B cell (primary cell): Measurements from ENCODE around the gene KRTAP10-1. TPM values are rescaled to one million over a fixed set of nuclear protein-coding genes. Genes with fewer than 3 reads are reported as not detected.

ENCODE experiments used
- ATAC-seq: fragments of 200-7000 bp; cut with Tn5 transposase; one replicate; pipeline ENCODE4 v1.10.0; 2021; ENCODE audit warnings: low read depth, mild to moderate bottlenecking, moderate number of reproducible peaks, moderate library complexity
- CTCF ChIA-PET: fragments of 350-600 bp; sonication (Branson Sonifier 250); formaldehyde crosslinking; loops from one replicate; lab custom pipeline; 2021; ENCODE audit warnings: antibody characterized with exemption, inconsistent platforms; lab: Charles Lee
- POLR2A ChIA-PET: fragments of 350-600 bp; sonication (Branson Sonifier 250); formaldehyde crosslinking; loops from one replicate; lab custom pipeline; 2021; ENCODE audit warnings: antibody characterized with exemption; lab: Charles Lee
- DNase-seq: peaks from one replicate; pipeline ENCODE4 v3.0.0; 2013
- H2AFZ ChIP-seq: 2 replicates; pipeline ENCODE4 v1.6.1; 2012; ENCODE audit warnings: mild to moderate bottlenecking, low read depth, low read length; ENCODE audit not compliant: insufficient read depth, poor library complexity, severe bottlenecking
- H3K27ac ChIP-seq, 2 donors: 1 replicate in 1 of 2; 2 replicates in 1 of 2; pipeline ENCODE4 v1.5.1; 2012 to 2013; ENCODE audit warnings: low read length in 2 of 2, mild to moderate bottlenecking in 2 of 2, moderate library complexity in 1 of 2
- H3K27me3 ChIP-seq, 4 experiments: fragments of 200-600 bp in 1 of 4; sonication (generic) in 1 of 4; replicated peaks in 1 of 4; 1 replicate in 2 of 4; 2 replicates in 2 of 4; pipeline versions ENCODE4 v1.6.1 to v1.7.0; 2013 to 2016; ENCODE audit warnings: low read length in 3 of 4, mild to moderate bottlenecking in 2 of 4, mixed read lengths in 1 of 4, moderate library complexity in 1 of 4; ENCODE audit not compliant: insufficient read depth in 4 of 4, control insufficient read depth in 3 of 4; ENCODE audit errors: control extremely low read depth in 1 of 4
- H3K36me3 ChIP-seq, 2 experiments: replicated peaks in 1 of 2; 1 replicate in 1 of 2; 2 replicates in 1 of 2; pipeline versions ENCODE4 v1.6.1 to v1.7.1; 2013; ENCODE audit warnings: low read length in 1 of 2; ENCODE audit not compliant: insufficient read depth in 2 of 2, control insufficient read depth in 1 of 2; ENCODE audit errors: control extremely low read depth in 1 of 2, extremely low read depth in 1 of 2
- H3K4me1 ChIP-seq, 2 donors: fragments of 200-600 bp in 1 of 2; sonication (generic) in 1 of 2; 1 replicate in 1 of 2; 2 replicates in 1 of 2; pipeline versions ENCODE4 v1.5.1 to v1.6.1; 2013 to 2017; ENCODE audit warnings: low read length in 2 of 2; ENCODE audit not compliant: control insufficient read depth in 2 of 2, insufficient read depth in 2 of 2
- H3K4me2 ChIP-seq: replicated peaks from 2 replicates; pipeline ENCODE3; 2012; ENCODE audit warnings: mild to moderate bottlenecking, low read depth, low read length; ENCODE audit not compliant: poor library complexity, severe bottlenecking
- H3K4me3 ChIP-seq, 5 experiments: fragments of 200-600 bp in 1 of 5; sonication (generic) in 1 of 5; 1 replicate in 3 of 5; 2 replicates in 2 of 5; pipeline versions ENCODE4 v1.5.1 to v1.7.0; 2011 to 2016; ENCODE audit warnings: low read length in 4 of 5, mild to moderate bottlenecking in 4 of 5, low read depth in 2 of 5, control low read depth in 1 of 5, moderate library complexity in 1 of 5; ENCODE audit not compliant: insufficient read depth in 1 of 5; ENCODE audit errors: control extremely low read depth in 1 of 5, extremely low read depth in 1 of 5
- H3K79me2 ChIP-seq: fragments of 200-600 bp; sonication (generic); one replicate; pipeline ENCODE4 v1.6.0; 2016; ENCODE audit warnings: low read length; ENCODE audit not compliant: control insufficient read depth, insufficient read depth
- H3K9ac ChIP-seq: fragments of 200-600 bp; sonication (generic); 2 replicates; pipeline ENCODE4 v1.6.1; 2017; ENCODE audit warnings: mild to moderate bottlenecking, low read length, moderate library complexity
- H3K9me3 ChIP-seq, 3 donors: one replicate each; pipeline versions ENCODE4 v1.6.1 to v1.7.1; 2013; ENCODE audit warnings: low read length in 2 of 3; ENCODE audit not compliant: control insufficient read depth in 2 of 3, insufficient read depth in 1 of 3; ENCODE audit errors: control extremely low read depth in 1 of 3
- H4K20me1 ChIP-seq: 2 replicates; pipeline ENCODE4 v1.6.0; 2012; ENCODE audit warnings: mild to moderate bottlenecking, low read length; ENCODE audit not compliant: insufficient read depth, control insufficient read depth, poor library complexity, severe bottlenecking
- H3K27ac Mint-ChIP-seq: one replicate; pipeline ENCODE4 v1.8.0; 2021; ENCODE audit warnings: mixed read lengths
- H3K27me3 Mint-ChIP-seq: one replicate; pipeline ENCODE4 v1.8.0; 2021; ENCODE audit warnings: mixed read lengths
- H3K4me1 Mint-ChIP-seq: one replicate; pipeline ENCODE4 v1.8.0; 2021; ENCODE audit warnings: mixed read lengths
- H3K4me3 Mint-ChIP-seq: one replicate; pipeline ENCODE4 v1.8.0; 2021; ENCODE audit warnings: mixed read lengths
- H3K9me3 Mint-ChIP-seq: one replicate; pipeline ENCODE4 v1.8.0; 2022; ENCODE audit warnings: mixed read lengths; ENCODE audit not compliant: insufficient read depth
- EZH2 ChIP-seq: IDR thresholded peaks from 2 replicates; pipeline ENCODE4 v1.6.1; 2012; ENCODE audit warnings: borderline replicate concordance, low read depth, mild to moderate bottlenecking, moderate library complexity, low read length; ENCODE audit not compliant: insufficient read depth, poor library complexity, severe bottlenecking
- WGBS: methylation state at CpG from one replicate; pipeline ENCODE4 v1.1.5; 2013; ENCODE audit warnings: missing lambda C conversion rate; ENCODE audit not compliant: insufficient coverage; 5-methylcytosine and 5-hydroxymethylcytosine counted together
- intact Hi-C: fragments of 100-400 bp; cut with micrococcal nuclease; formaldehyde crosslinking; loops from one replicate; pipeline ENCODE4 v1.10.0; 2022
- polyA plus RNA-seq: library from polyadenylated mRNA; depleted of rRNA; stranded (reverse); fragments of >200 nt; gene quantifications from 2 replicates; pipeline ENCODE4 v1.2.3, GENCODE V29; 2012
- total RNA-seq, 2 donors: library from RNA; stranded (reverse); fragments of 120-200 nt in 1 of 2; gene quantifications; 1 replicate in 1 of 2; 2 replicates in 1 of 2; pipeline versions ENCODE4 v1.2.3 to v1.2.4, GENCODE V29; 2013 to 2022
- TF ChIP-seq, protein P1 (sequence below): fragments of 200-600 bp; IDR thresholded peaks from one replicate; pipeline ENCODE4 v1.8.0; 2022; ENCODE audit warnings: antibody characterized with exemption, mild to moderate bottlenecking

The KRTAP10-1 gene
- total and polyA plus RNA-seq, 2 donors (not counting 1 experiment from before 2014, with no cell fraction given), result not detected

DNA sequence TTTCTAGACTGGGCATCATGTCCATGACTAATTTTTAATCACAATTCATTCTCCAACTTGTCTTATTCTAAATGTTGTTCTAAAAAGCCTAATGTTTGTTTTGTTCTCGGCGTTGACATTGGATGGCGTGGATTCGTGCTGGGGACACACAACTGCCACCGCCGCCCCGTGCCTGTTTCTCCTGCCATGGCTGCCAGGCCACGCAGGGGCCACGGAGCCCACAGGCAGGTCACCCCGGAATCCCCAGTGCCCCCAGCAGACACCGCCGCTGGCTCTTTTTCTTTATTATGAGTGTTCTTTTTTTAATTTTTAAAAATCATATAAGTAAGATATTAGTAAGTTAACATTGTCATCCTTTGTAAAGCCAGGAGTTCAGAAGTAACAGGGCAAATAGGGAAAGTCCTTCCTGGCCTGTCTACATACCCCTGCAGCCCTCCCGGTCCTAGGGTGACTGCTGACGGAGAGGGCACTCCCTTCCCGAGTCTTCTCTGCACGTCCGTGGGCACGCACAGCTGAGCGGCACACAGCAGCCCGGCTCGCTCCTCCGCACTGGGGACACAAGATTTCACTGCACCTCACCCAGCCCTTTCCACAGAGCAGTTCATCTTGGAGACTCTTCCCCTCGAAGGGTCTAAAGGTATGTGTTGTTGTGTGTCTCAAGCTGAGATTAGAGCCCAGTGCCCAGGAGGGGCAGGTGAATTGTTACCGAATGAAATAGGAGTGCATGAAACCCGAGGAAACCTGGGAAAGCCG is 32.1 kb downstream of the KRTAP10-1 start:
- H3K27ac Mint-ChIP-seq, result no peak overlapping the region
- ATAC-seq (no peak), DNase-seq (no peak)
- H3K4me3 Mint-ChIP-seq, result no peak overlapping the region
- peaks cover 7% of the 10 kb centered on the region for H3K4me1 Mint-ChIP-seq
- CTCF ChIA-PET, result interaction anchor here (3.6 kb wide), 1 partner anchor 286 kb away, joined by 37 read pairs; no protein-coding TSS in a partner anchor
- 96% methylated on average over 15 of the region's 26 CpGs for WGBS
- Histone ChIP-seq H3K4me3 (no peak overlapping the region), H3K9me3 (peaks cover 0 to 3% (median 0%) of the 10 kb centered on the region in 3 donors), H2AFZ (no peak overlapping the region), H3K79me2 (no peaks in the 10 kb centered on the region), H3K4me1 (peaks cover 14 to 23% of the 10 kb centered on the region in 2 donors), H3K36me3 (no peaks in the 10 kb centered on the region), H3K9ac (no peak overlapping the region), H3K27me3 (peaks cover 0 to 9% (median 4%) of the 10 kb centered on the region in 4 experiments), H3K27ac (no peak overlapping the region), H4K20me1 (no peaks in the 10 kb centered on the region), H3K4me2 (no peak overlapping the region)
- H3K9me3 Mint-ChIP-seq, result no peaks in the 10 kb centered on the region
- POLR2A ChIA-PET, result no interaction called here
- peaks cover 10% of the 10 kb centered on the region for H3K27me3 Mint-ChIP-seq
- intact Hi-C loops, result no loop called here
- TF ChIP-seq EZH2, result no peak

DNA sequence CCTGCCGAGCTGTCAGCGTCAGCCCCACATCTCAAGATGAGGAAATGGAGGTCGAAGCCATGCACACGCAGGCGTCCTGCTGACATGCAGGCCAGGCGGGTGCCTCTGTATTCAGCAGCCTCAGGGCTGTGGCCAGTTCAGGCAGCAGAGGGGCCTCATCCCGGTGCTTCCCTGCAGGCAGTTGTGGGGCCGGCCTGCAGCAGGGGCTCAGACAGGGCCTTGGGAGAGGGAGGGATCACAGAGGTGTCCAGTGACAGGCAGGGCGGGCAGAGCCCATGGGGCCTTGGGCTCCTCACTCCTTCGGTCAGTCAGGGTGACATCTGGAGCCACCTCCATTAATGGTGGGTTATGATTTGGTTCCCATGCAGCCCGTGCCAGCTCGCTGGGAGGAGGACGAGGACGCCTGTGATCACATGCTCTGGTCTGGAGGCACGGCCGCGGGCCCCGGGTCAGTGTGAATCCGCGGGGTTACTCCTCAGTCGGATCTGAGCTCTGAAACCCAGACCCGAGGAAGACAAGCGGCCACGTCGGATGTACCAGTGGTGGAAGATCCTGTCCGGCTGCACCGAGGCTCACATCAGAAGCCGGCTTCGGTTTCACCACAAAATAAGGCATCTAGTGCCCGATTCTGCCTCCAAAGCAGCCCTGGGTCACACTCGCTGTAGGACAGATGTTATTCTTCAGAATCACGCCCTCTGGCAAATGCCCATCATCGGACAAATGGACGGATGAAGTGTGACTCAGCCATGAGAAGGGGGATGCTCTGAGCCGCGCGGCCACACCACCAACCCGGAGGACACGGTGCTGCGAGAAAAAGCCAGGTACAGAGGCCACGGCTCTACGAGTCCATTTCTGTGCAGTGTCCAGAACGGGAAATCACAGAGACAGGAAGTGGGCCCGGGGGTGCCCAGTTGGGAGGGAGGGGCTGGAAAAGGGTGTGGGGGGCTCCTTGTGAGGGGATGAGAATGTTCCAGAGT is 33.4 kb downstream of the KRTAP10-1 start:
- CTCF ChIA-PET, result interaction anchor here (1.2 kb wide), 1 partner anchor 287 kb away, joined by 4 read pairs; no protein-coding TSS in a partner anchor
- WGBS, result 91% methylated on average over 44 of the region's 44 CpGs
- no peak overlapping the region for H3K4me3 Mint-ChIP-seq

More for the DNA sequence above, 33.4 kb downstream of the KRTAP10-1 start:
- ATAC-seq, result no peak
- intact Hi-C loops, result no loop called here
- no peak overlapping the region for H3K9ac ChIP-seq
- H2AFZ ChIP-seq, result no peak overlapping the region
- no peaks in the 10 kb centered on the region for H3K36me3 ChIP-seq
- Mint-ChIP-seq H3K27ac (no peak overlapping the region), H3K27me3 (peaks cover 10% of the 10 kb centered on the region), H3K9me3 (no peaks in the 10 kb centered on the region), H3K4me1 (peaks cover 11% of the 10 kb centered on the region)
- POLR2A ChIA-PET, result no interaction called here
- H3K79me2 ChIP-seq, result no peaks in the 10 kb centered on the region
- TF ChIP-seq, protein P1, sequence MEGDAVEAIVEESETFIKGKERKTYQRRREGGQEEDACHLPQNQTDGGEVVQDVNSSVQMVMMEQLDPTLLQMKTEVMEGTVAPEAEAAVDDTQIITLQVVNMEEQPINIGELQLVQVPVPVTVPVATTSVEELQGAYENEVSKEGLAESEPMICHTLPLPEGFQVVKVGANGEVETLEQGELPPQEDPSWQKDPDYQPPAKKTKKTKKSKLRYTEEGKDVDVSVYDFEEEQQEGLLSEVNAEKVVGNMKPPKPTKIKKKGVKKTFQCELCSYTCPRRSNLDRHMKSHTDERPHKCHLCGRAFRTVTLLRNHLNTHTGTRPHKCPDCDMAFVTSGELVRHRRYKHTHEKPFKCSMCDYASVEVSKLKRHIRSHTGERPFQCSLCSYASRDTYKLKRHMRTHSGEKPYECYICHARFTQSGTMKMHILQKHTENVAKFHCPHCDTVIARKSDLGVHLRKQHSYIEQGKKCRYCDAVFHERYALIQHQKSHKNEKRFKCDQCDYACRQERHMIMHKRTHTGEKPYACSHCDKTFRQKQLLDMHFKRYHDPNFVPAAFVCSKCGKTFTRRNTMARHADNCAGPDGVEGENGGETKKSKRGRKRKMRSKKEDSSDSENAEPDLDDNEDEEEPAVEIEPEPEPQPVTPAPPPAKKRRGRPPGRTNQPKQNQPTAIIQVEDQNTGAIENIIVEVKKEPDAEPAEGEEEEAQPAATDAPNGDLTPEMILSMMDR, result no peak
- no peak for TF ChIP-seq EZH2
- peaks cover 14 to 23% of the 10 kb centered on the region in 2 donors for H3K4me1 ChIP-seq
- peaks cover 0 to 3% (median 0%) of the 10 kb centered on the region in 3 donors for H3K9me3 ChIP-seq
- H3K4me2 ChIP-seq, result no peak overlapping the region
- H3K27me3 ChIP-seq, result peaks cover 0 to 9% (median 4%) of the 10 kb centered on the region in 4 experiments
- H3K27ac ChIP-seq, result no peak overlapping the region
- H3K4me3 ChIP-seq, result no peak overlapping the region
- H4K20me1 ChIP-seq, result no peaks in the 10 kb centered on the region
- DNase-seq, result no peak
